ENCODE results near the gene ZNRF2.
"Not testable (repeated sequence)": the region's sequence is repeated elsewhere in the genome, so short reads cannot be mapped to it uniquely, and the experiment has no call there.

Gene ZNRF2

GRCh38 chr7:30296304-30296703 lies 11.9 kb downstream of the ZNRF2 start:
- H3K27ac ChIP-seq, result not testable (repeated sequence)

GRCh38 chr7:30297499-30297898 lies 13.1 kb downstream of the ZNRF2 start:
- H3K27ac ChIP-seq, result not testable (repeated sequence)

GRCh38 chr7:30298409-30298808 lies 14.0 kb downstream of the ZNRF2 start:
- H3K27ac ChIP-seq, result not testable (repeated sequence)

GRCh38 chr7:30301751-30302150 lies 17.4 kb downstream of the ZNRF2 start:
- TF ChIP-seq CTCF (IDR thresholded peaks at IDR 0.05), result no peak
- no peak for TF ChIP-seq ZFX (IDR thresholded peaks at IDR 0.05; ENCODE audit: borderline replicate concordance)
- no peak overlapping the region for H3K27ac ChIP-seq

- H3K27ac ChIP-seq, result no peak overlapping the region
Measured at GRCh38 chr7:30302656-30303311, 18.4 kb downstream of the ZNRF2 start.

GRCh38 chr7:30303312-30304039 lies 19.1 kb downstream of the ZNRF2 start:
- no peak overlapping the region for H3K27ac ChIP-seq

More at GRCh38 chr7:30302656-30303311, 18.4 kb downstream of the ZNRF2 start:
- TF ChIP-seq ZFX (IDR thresholded peaks at IDR 0.05; ENCODE audit: borderline replicate concordance) (no peak), CTCF (IDR thresholded peaks at IDR 0.05) (no peak)

GRCh38 chr7:30304177-30304884 lies 19.9 kb downstream of the ZNRF2 start:
- H3K27ac ChIP-seq, result no peak overlapping the region
- TF ChIP-seq CTCF (IDR thresholded peaks at IDR 0.05) (no peak), ZFX (IDR thresholded peaks at IDR 0.05; ENCODE audit: borderline replicate concordance) (no peak)

More at GRCh38 chr7:30303312-30304039, 19.1 kb downstream of the ZNRF2 start:
- TF ChIP-seq ZFX (IDR thresholded peaks at IDR 0.05; ENCODE audit: borderline replicate concordance), result no peak
- TF ChIP-seq CTCF (IDR thresholded peaks at IDR 0.05), result no peak

GRCh38 chr7:30306976-30307375 lies 22.6 kb downstream of the ZNRF2 start:
- no peak for TF ChIP-seq ZFX (IDR thresholded peaks at IDR 0.05; ENCODE audit: borderline replicate concordance)
- TF ChIP-seq CTCF (IDR thresholded peaks at IDR 0.05), result no peak
- no peak overlapping the region for H3K27ac ChIP-seq
